OCI-LY1 (cell line): ENCODE measurements around the gene OR7A5.

ENCODE experiments used
- H2AFZ ChIP-seq: fragments of 200-600 bp; sonication (generic), shearing (Covaris generic); 2 replicates; pipeline ENCODE4 v1.6.0; 2014; ENCODE audit warnings: antibody characterized with exemption, mild to moderate bottlenecking, low read length
- H3F3A ChIP-seq: fragments of 200-600 bp; sonication (generic), shearing (Covaris generic); 2 replicates; pipeline ENCODE4 v1.6.0; 2014; ENCODE audit warnings: mild to moderate bottlenecking, antibody characterized with exemption, low read length, moderate library complexity; ENCODE audit not compliant: insufficient read depth
- H3K27ac ChIP-seq: fragments of 200-600 bp; sonication (generic); 2 replicates; pipeline ENCODE4 v1.5.1; 2014; ENCODE audit warnings: low read length, mixed run types, mild to moderate bottlenecking, low read depth; ENCODE audit not compliant: poor library complexity, severe bottlenecking
- H3K27me3 ChIP-seq: fragments of 200-600 bp; sonication (generic); 2 replicates; pipeline ENCODE4 v1.6.0; 2014; ENCODE audit warnings: antibody characterized with exemption, mild to moderate bottlenecking, low read length, moderate library complexity; ENCODE audit not compliant: insufficient read depth
- H3K36me3 ChIP-seq: fragments of 200-600 bp; sonication (generic); 2 replicates; pipeline ENCODE4 v1.6.1; 2014; ENCODE audit warnings: mild to moderate bottlenecking, antibody characterized with exemption, low read length, moderate library complexity, mixed read lengths; ENCODE audit not compliant: insufficient read depth
- H3K4me1 ChIP-seq: fragments of 200-600 bp; sonication (generic); 2 replicates; pipeline ENCODE4 v1.5.1; 2014; ENCODE audit warnings: mild to moderate bottlenecking, low read length, moderate library complexity; ENCODE audit not compliant: insufficient read depth, severe bottlenecking
- H3K4me2 ChIP-seq: fragments of 200-600 bp; sonication (generic), shearing (Covaris generic); 2 replicates; pipeline ENCODE4 v1.6.1; 2014; ENCODE audit warnings: low read length
- H3K4me3 ChIP-seq: fragments of 200-600 bp; sonication (generic); 2 replicates; pipeline ENCODE4 v1.5.1; 2014; ENCODE audit warnings: low read length, low read depth, mild to moderate bottlenecking, mixed read lengths; ENCODE audit not compliant: poor library complexity, severe bottlenecking
- H3K79me2 ChIP-seq: fragments of 200-600 bp; shearing (Covaris generic); 2 replicates; pipeline ENCODE4 v1.6.1; 2016; ENCODE audit warnings: mixed run types, low read length, mixed read lengths; ENCODE audit not compliant: insufficient read depth
- H3K9ac ChIP-seq: fragments of 200-600 bp; sonication (generic), shearing (Covaris generic); 2 replicates; pipeline ENCODE4 v1.6.1; 2014; ENCODE audit warnings: mild to moderate bottlenecking, low read length, mixed read lengths
- H3K9me2 ChIP-seq: fragments of 200-600 bp; sonication (generic), shearing (Covaris generic); 2 replicates; pipeline ENCODE4 v1.6.1; 2014; ENCODE audit warnings: low read depth, mild to moderate bottlenecking, low read length, mixed read lengths
- H3K9me3 ChIP-seq: fragments of 200-600 bp; shearing (Covaris generic); 2 replicates; pipeline ENCODE4 v1.6.1; 2014; ENCODE audit warnings: low read length, mixed read lengths
- H4K20me1 ChIP-seq: fragments of 200-600 bp; sonication (generic), shearing (Covaris generic); 2 replicates; pipeline ENCODE4 v1.6.0; 2016; ENCODE audit warnings: mild to moderate bottlenecking, low read length; ENCODE audit not compliant: insufficient read depth
- CTCF ChIP-seq: fragments of 200-600 bp; sonication (generic), shearing (Covaris generic); IDR thresholded peaks from 2 replicates; pipeline ENCODE4 v1.5.1; 2017; ENCODE audit warnings: mild to moderate bottlenecking, antibody characterized with exemption, low read length, moderate library complexity, mixed read lengths
- EZH2 ChIP-seq: fragments of 200-600 bp; sonication (generic), shearing (Covaris generic); IDR thresholded peaks from 2 replicates; pipeline ENCODE4 v1.8.0; 2017; ENCODE audit warnings: borderline replicate concordance, mixed run types, mild to moderate bottlenecking, antibody characterized with exemption, low read length, moderate library complexity, mixed read lengths

Gene OR7A5

GRCh38 chr19:14840206-14840605 lies 5.2 kb upstream of the OR7A5 start:
- Histone ChIP-seq H3K4me1 (no peaks in the 10 kb centered on the region), H3K4me2 (no peak overlapping the region), H3K36me3 (no peaks in the 10 kb centered on the region), H4K20me1 (no peaks in the 10 kb centered on the region), H3K79me2 (no peaks in the 10 kb centered on the region), H3K9ac (no peak overlapping the region), H3K9me2 (no peaks in the 10 kb centered on the region), H3K27me3 (no peaks in the 10 kb centered on the region; the same call in 1 of the 2 replicates), H3K27ac (no peak overlapping the region), H3F3A (no peaks in the 10 kb centered on the region), H3K9me3 (no peaks in the 10 kb centered on the region), H3K4me3 (no peak overlapping the region), H2AFZ (no peak overlapping the region)
- TF ChIP-seq CTCF, result no peak
- no peak for TF ChIP-seq EZH2

- Histone ChIP-seq H3K27ac (no peak overlapping the region), H4K20me1 (no peaks in the 10 kb centered on the region), H3K27me3 (no peaks in the 10 kb centered on the region; the same call in 1 of the 2 replicates), H3K4me1 (no peaks in the 10 kb centered on the region), H3K9me2 (no peaks in the 10 kb centered on the region), H3F3A (no peaks in the 10 kb centered on the region), H3K4me2 (no peak overlapping the region), H3K79me2 (no peaks in the 10 kb centered on the region), H2AFZ (no peak overlapping the region), H3K9me3 (no peaks in the 10 kb centered on the region), H3K9ac (no peak overlapping the region), H3K36me3 (no peaks in the 10 kb centered on the region), H3K4me3 (no peak overlapping the region)
- TF ChIP-seq CTCF (no peak), EZH2 (no peak)
Measured at GRCh38 chr19:14837391-14837790, 2.4 kb upstream of the OR7A5 start.

GRCh38 chr19:14830702-14831101 lies 4.3 kb downstream of the OR7A5 start:
- no peaks in the 10 kb centered on the region for H3K79me2 ChIP-seq
- no peaks in the 10 kb centered on the region for H3K27me3 ChIP-seq
- H3K9me3 ChIP-seq, result no peaks in the 10 kb centered on the region
- H2AFZ ChIP-seq, result no peak overlapping the region
- no peak overlapping the region for H3K9ac ChIP-seq
- no peaks in the 10 kb centered on the region for H3K9me2 ChIP-seq
- no peaks in the 10 kb centered on the region for H4K20me1 ChIP-seq
- H3K36me3 ChIP-seq, result no peaks in the 10 kb centered on the region
- H3K4me1 ChIP-seq, result no peaks in the 10 kb centered on the region
- no peak overlapping the region for H3K27ac ChIP-seq
- H3F3A ChIP-seq, result no peaks in the 10 kb centered on the region
- no peak overlapping the region for H3K4me2 ChIP-seq
- H3K4me3 ChIP-seq, result no peak overlapping the region
- no peak for TF ChIP-seq CTCF
- no peak for TF ChIP-seq EZH2
